ENCODE measurements around the gene CAV1. TPM values are rescaled to one million over a fixed set of nuclear protein-coding genes. Genes with fewer than 3 reads are reported as not detected.

CAV1 gene
- polyA plus RNA-seq, 1 donor from 2014 or later: not detected

- no peaks in the 10 kb centered on the region for H3K9me2 ChIP-seq (ENCODE audit: insufficient read depth, low read length)
- no peaks in the 10 kb centered on the region for H3K36me3 ChIP-seq (ENCODE audit: insufficient read depth, low read length)
- H3K27ac ChIP-seq (ENCODE audit: low read length): no peak overlapping the region
- H3F3A ChIP-seq (ENCODE audit: insufficient read depth, low read length, poor library complexity, severe bottlenecking): no peaks in the 10 kb centered on the region
- H3K4me3 ChIP-seq (ENCODE audit: low read length): no peak overlapping the region
- H3K4me2 ChIP-seq (ENCODE audit: low read length): no peak overlapping the region
- no peak for TF ChIP-seq RAD21 (conservative IDR thresholded peaks at IDR 0.05)
- TF ChIP-seq EZH2 (IDR thresholded peaks at IDR 0.05; ENCODE audit: borderline replicate concordance, insufficient read depth, low read length, poor library complexity, severe bottlenecking): no peak
- no peak for TF ChIP-seq EP300 (conservative IDR thresholded peaks at IDR 0.05; ENCODE audit: poor library complexity, severe bottlenecking)
- TF ChIP-seq TAF1 (IDR thresholded peaks at IDR 0.05; ENCODE audit: low read depth): no peak
- no peak for TF ChIP-seq REST (IDR thresholded peaks at IDR 0.05; ENCODE audit: borderline replicate concordance)
- TF ChIP-seq POLR2AphosphoS5 (IDR thresholded peaks at IDR 0.05): no peak
- no peak for TF ChIP-seq CTCF (IDR thresholded peaks at IDR 0.05; ENCODE audit: poor library complexity, severe bottlenecking)
- no peak for TF ChIP-seq SMC3 (conservative IDR thresholded peaks at IDR 0.05; ENCODE audit: poor library complexity)
- TF ChIP-seq MXI1 (conservative IDR thresholded peaks at IDR 0.05; ENCODE audit: poor library complexity, severe bottlenecking): no peak
- H4K20me1 ChIP-seq (ENCODE audit: insufficient read depth): no peaks in the 10 kb centered on the region
- H3K9me3 ChIP-seq (ENCODE audit: low read length): no peaks in the 10 kb centered on the region
- H3K27me3 ChIP-seq (ENCODE audit: insufficient read depth, low read depth, low read length): no peaks in the 10 kb centered on the region
- H2AFZ ChIP-seq (ENCODE audit: low read depth, low read length): no peak overlapping the region
- H3K9ac ChIP-seq (ENCODE audit: low read length): no peak overlapping the region
- no peaks in the 10 kb centered on the region for H3K79me2 ChIP-seq (replicated peaks; ENCODE audit: insufficient read depth, low read length)
These were observed 17.8 kb downstream of the CAV1 start for GRCh38 chr7:116542618-116543017.

- no peak overlapping the region for H3K27ac ChIP-seq (ENCODE audit: low read length)
- no peaks in the 10 kb centered on the region for H3K9me2 ChIP-seq (ENCODE audit: insufficient read depth, low read length)
- no peak for TF ChIP-seq EZH2 (IDR thresholded peaks at IDR 0.05; ENCODE audit: borderline replicate concordance, insufficient read depth, low read length, poor library complexity, severe bottlenecking)
- H3K36me3 ChIP-seq (ENCODE audit: insufficient read depth, low read length): no peaks in the 10 kb centered on the region
- no peak overlapping the region for H3K4me2 ChIP-seq (ENCODE audit: low read length)
- no peaks in the 10 kb centered on the region for H4K20me1 ChIP-seq (ENCODE audit: insufficient read depth)
- H3K79me2 ChIP-seq (replicated peaks; ENCODE audit: insufficient read depth, low read length): no peaks in the 10 kb centered on the region
- H3K27me3 ChIP-seq (ENCODE audit: insufficient read depth, low read depth, low read length): no peaks in the 10 kb centered on the region
- H3F3A ChIP-seq (ENCODE audit: insufficient read depth, low read length, poor library complexity, severe bottlenecking): no peaks in the 10 kb centered on the region
- no peak overlapping the region for H3K4me3 ChIP-seq (ENCODE audit: low read length)
- H2AFZ ChIP-seq (ENCODE audit: low read depth, low read length): no peak overlapping the region
- no peak overlapping the region for H3K9ac ChIP-seq (ENCODE audit: low read length)
- H3K9me3 ChIP-seq (ENCODE audit: low read length): no peaks in the 10 kb centered on the region
These were observed 18.8 kb downstream of the CAV1 start for GRCh38 chr7:116543664-116544063.

GRCh38 chr7:116544487-116544886, 19.7 kb downstream of the CAV1 start:
- Histone ChIP-seq H3K9me3 (ENCODE audit: low read length) (no peaks in the 10 kb centered on the region), H3K79me2 (replicated peaks; ENCODE audit: insufficient read depth, low read length) (no peaks in the 10 kb centered on the region), H3F3A (ENCODE audit: insufficient read depth, low read length, poor library complexity, severe bottlenecking) (no peaks in the 10 kb centered on the region), H3K27ac (ENCODE audit: low read length) (no peak overlapping the region), H3K9ac (ENCODE audit: low read length) (no peak overlapping the region), H3K9me2 (ENCODE audit: insufficient read depth, low read length) (no peaks in the 10 kb centered on the region), H3K27me3 (ENCODE audit: insufficient read depth, low read depth, low read length) (no peaks in the 10 kb centered on the region), H4K20me1 (ENCODE audit: insufficient read depth) (no peaks in the 10 kb centered on the region), H3K36me3 (ENCODE audit: insufficient read depth, low read length) (no peaks in the 10 kb centered on the region), H3K4me2 (ENCODE audit: low read length) (no peak overlapping the region), H3K4me3 (ENCODE audit: low read length) (no peak overlapping the region), H2AFZ (ENCODE audit: low read depth, low read length) (no peak overlapping the region)
- TF ChIP-seq POLR2AphosphoS5 (IDR thresholded peaks at IDR 0.05): no peak
- TF ChIP-seq SMC3 (conservative IDR thresholded peaks at IDR 0.05; ENCODE audit: poor library complexity): no peak
- TF ChIP-seq RAD21 (conservative IDR thresholded peaks at IDR 0.05): no peak
- no peak for TF ChIP-seq EP300 (conservative IDR thresholded peaks at IDR 0.05; ENCODE audit: poor library complexity, severe bottlenecking)
- TF ChIP-seq MXI1 (conservative IDR thresholded peaks at IDR 0.05; ENCODE audit: poor library complexity, severe bottlenecking): no peak
- TF ChIP-seq TAF1 (IDR thresholded peaks at IDR 0.05; ENCODE audit: low read depth): no peak
- TF ChIP-seq REST (IDR thresholded peaks at IDR 0.05; ENCODE audit: borderline replicate concordance): no peak
- TF ChIP-seq CTCF (IDR thresholded peaks at IDR 0.05; ENCODE audit: poor library complexity, severe bottlenecking): no peak
- TF ChIP-seq EZH2 (IDR thresholded peaks at IDR 0.05; ENCODE audit: borderline replicate concordance, insufficient read depth, low read length, poor library complexity, severe bottlenecking): no peak
